D721Med (cell line): Measurements from ENCODE around the gene STRIT1.

Experiments used
- DNase-seq: peaks from one replicate; pipeline ENCODE4 v3.0.0; 2011; ENCODE audit warnings: low spot score; ENCODE audit not compliant: insufficient read length
- FAIRE-seq: peaks from 2 replicates; lab custom pipeline; 2011; peaks lifted over from hg19 to GRCh38; lab: Jason Lieb, UNC
- CTCF ChIP-seq: IDR thresholded peaks from 2 replicates; pipeline ENCODE4 v1.5.1; 2012; ENCODE audit warnings: mild to moderate bottlenecking, control low read depth; ENCODE audit not compliant: insufficient read depth; ENCODE audit errors: missing control alignments

The STRIT1 gene

GRCh38 chr3:155326244-155326643 is 32.8 kb upstream of the STRIT1 start:
- FAIRE-seq (no peak), DNase-seq (no peak)
- no peak for TF ChIP-seq CTCF

GRCh38 chr3:155325263-155325835 is 31.9 kb upstream of the STRIT1 start:
- DNase-seq = no peak
- peak; percentile 10 for TF ChIP-seq CTCF
- FAIRE-seq = no peak

- FAIRE-seq (peak; percentile 94), DNase-seq (peak; percentile 31)
- peak; percentile 79 for TF ChIP-seq CTCF
Measured at GRCh38 chr3:155323063-155323666, 29.7 kb upstream of the STRIT1 start.

GRCh38 chr3:155321418-155321817 is 27.9 kb upstream of the STRIT1 start:
- no peak for FAIRE-seq
- no peak for TF ChIP-seq CTCF
- DNase-seq = no peak

- no peak for FAIRE-seq
- no peak for DNase-seq
- TF ChIP-seq CTCF = no peak
Measured at GRCh38 chr3:155320934-155321333, 27.5 kb upstream of the STRIT1 start.

- TF ChIP-seq CTCF = no peak
- DNase-seq (no peak), FAIRE-seq (no peak)
Measured at GRCh38 chr3:155318740-155319139, 25.3 kb upstream of the STRIT1 start.

- no peak for DNase-seq
- TF ChIP-seq CTCF = no peak
- FAIRE-seq = no peak
Measured at GRCh38 chr3:155317211-155317610, 23.7 kb upstream of the STRIT1 start.
